HepG2 (cell line): ENCODE results near the gene SLC9A9. TPM values are rescaled to one million over a fixed set of nuclear protein-coding genes. Genes with fewer than 3 reads are reported as not detected.

Source experiments
- ATAC-seq: fragments of 200-7000 bp; cut with Tn5 transposase; 3 replicates; pipeline ENCODE4 v1.9.1; 2020; ENCODE audit warnings: mild to moderate bottlenecking, moderate library complexity
- BruUV-seq: library from RNA; stranded (reverse); fragments of 400-500 nt; replicated peaks from 2 replicates; lab custom pipeline; 2021; lab: Mats Ljungman, UMichigan
- CTCF ChIA-PET: fragments of 300-600 bp; formaldehyde crosslinking; extraction: SDS; loops from one replicate; lab custom pipeline; 2021; ENCODE audit warnings: low total read pairs, inconsistent platforms, low intra/inter-chr PET ratio; lab: Yijun Ruan, JAX
- POLR2A ChIA-PET: fragments of 350-600 bp; sonication (Branson Sonifier 250); formaldehyde crosslinking; loops from one replicate; lab custom pipeline; 2020; ENCODE audit warnings: antibody characterized with exemption, inconsistent platforms; lab: Yijun Ruan, JAX
- DNase-seq: peaks from one replicate; pipeline ENCODE4 v3.0.0-alpha.2; 2015; ENCODE audit warnings: low spot score
- FAIRE-seq: peaks from 3 replicates; lab custom pipeline; 2011; peaks lifted over from hg19 to GRCh38; lab: Jason Lieb, UNC
- H2AFZ ChIP-seq: one replicate; pipeline ENCODE4 v1.6.1; 2011; ENCODE audit warnings: low read length, inconsistent platforms
- H3K27ac ChIP-seq: fragments of 300-600 bp; 3 replicates; pipeline ENCODE4 v1.8.0; 2011; ENCODE audit warnings: mixed run types, mild to moderate bottlenecking, mixed read lengths, low read length, inconsistent platforms; ENCODE audit not compliant: insufficient read depth; ENCODE audit errors: extremely low read length
- H3K27me3 ChIP-seq, 2 experiments: fragments of 200-600 bp in 1 of 2; 2 replicates in 1 of 2; 3 replicates in 1 of 2; pipeline versions ENCODE4 v1.6.0 to v1.8.0; 2011; ENCODE audit warnings: low read length in 2 of 2, mild to moderate bottlenecking in 2 of 2, moderate library complexity in 2 of 2, inconsistent platforms in 1 of 2; ENCODE audit not compliant: insufficient read depth in 2 of 2, control insufficient read depth in 1 of 2
- H3K36me3 ChIP-seq, 2 experiments: fragments of 200-600 bp in 1 of 2; replicated peaks in 1 of 2; 2 replicates in 1 of 2; 3 replicates in 1 of 2; pipeline versions ENCODE4 v1.5.1 to v1.8.0; 2011; ENCODE audit warnings: low read length in 2 of 2, inconsistent platforms in 1 of 2; ENCODE audit not compliant: insufficient read depth in 2 of 2, control insufficient read depth in 1 of 2
- H3K4me1 ChIP-seq: 2 replicates; pipeline ENCODE4 v1.5.1; 2012; ENCODE audit warnings: low read length, inconsistent platforms; ENCODE audit not compliant: insufficient read depth
- H3K4me2 ChIP-seq: 2 replicates; pipeline ENCODE4 v1.6.0; 2011; ENCODE audit warnings: low read depth, low read length, inconsistent platforms
- H3K4me3 ChIP-seq, 3 experiments: fragments of 200-600 bp in 1 of 3; sonication (generic), shearing (Covaris generic) in 1 of 3; replicated peaks in 1 of 3; 2 replicates each; pipeline ENCODE4 v1.5.1; 2011 to 2016; ENCODE audit warnings: low read length in 3 of 3, inconsistent platforms in 2 of 3, low read depth in 2 of 3, mild to moderate bottlenecking in 2 of 3, control low read depth in 1 of 3, mixed read lengths in 1 of 3; ENCODE audit not compliant: insufficient read depth in 1 of 3
- H3K79me2 ChIP-seq: one replicate; pipeline ENCODE4 v1.6.1; 2011; ENCODE audit warnings: low read length, inconsistent platforms; ENCODE audit not compliant: insufficient read depth
- H3K9ac ChIP-seq: 2 replicates; pipeline ENCODE4 v1.6.0; 2011; ENCODE audit warnings: mild to moderate bottlenecking, low read depth, low read length, inconsistent platforms; ENCODE audit not compliant: insufficient read depth
- H3K9me3 ChIP-seq: 2 replicates; pipeline ENCODE4 v1.5.1; 2012; ENCODE audit warnings: mild to moderate bottlenecking, low read length
- H4K20me1 ChIP-seq: 2 replicates; pipeline ENCODE4 v1.6.0; 2011; ENCODE audit warnings: inconsistent platforms, mild to moderate bottlenecking, low read length, moderate library complexity; ENCODE audit not compliant: insufficient read depth
- ONECUT2 ChIP-seq: sonication (generic); formaldehyde crosslinking; IDR thresholded peaks from 2 replicates; pipeline ENCODE4 v1.4.0; 2020; ENCODE audit warnings: missing genetic modification reagents
- PAWR ChIP-seq: sonication (generic); formaldehyde crosslinking; IDR thresholded peaks from 2 replicates; pipeline ENCODE4 v1.4.0; 2020; ENCODE audit warnings: missing genetic modification reagents, mild to moderate bottlenecking, borderline replicate concordance
- PPARG ChIP-seq: conservative IDR thresholded peaks from 2 replicates; pipeline ENCODE4 v1.6.1; 2016; ENCODE audit warnings: missing biosample characterization, missing genetic modification reagents
- RFX3 ChIP-seq: IDR thresholded peaks from 2 replicates; pipeline ENCODE4 v1.6.1; 2016; ENCODE audit warnings: missing biosample characterization, missing genetic modification reagents
- TP53 ChIP-seq: sonication (generic); formaldehyde crosslinking; conservative IDR thresholded peaks from 2 replicates; pipeline ENCODE4 v1.4.0; 2020; ENCODE audit warnings: missing genetic modification reagents
- ZFP36L2 ChIP-seq: sonication (generic); formaldehyde crosslinking; IDR thresholded peaks from 2 replicates; pipeline ENCODE4 v1.4.0; 2020; ENCODE audit warnings: missing genetic modification reagents
- ZFX ChIP-seq: sonication (generic); formaldehyde crosslinking; IDR thresholded peaks from 2 replicates; pipeline ENCODE4 v1.4.0; 2020; ENCODE audit warnings: mild to moderate bottlenecking, low read depth, missing genetic modification reagents, moderate library complexity
- WGBS: methylation state at CpG from one replicate; pipeline ENCODE4 v1.1.6; 2017; ENCODE audit warnings: low lambda C conversion rate; 5-methylcytosine and 5-hydroxymethylcytosine counted together
- in situ Hi-C: cut with HindIII; loops from 2 replicates; pipeline ENCODE4 v1.10.0; 2017; ENCODE audit warnings: low pct_unique_long_range_greater_than_20kb; ENCODE audit not compliant: extremely low pct_ligation_motif_present
- intact Hi-C: fragments of 100-400 bp; cut with micrococcal nuclease; formaldehyde crosslinking; loops from one replicate; pipeline ENCODE4 v1.10.0; 2022; ENCODE audit not compliant: unreplicated experiment
- polyA plus RNA-seq, 8 experiments: library from polyadenylated mRNA; depleted of rRNA in 3 of 8; stranded (reverse) in 7 of 8; unstranded in 1 of 8; fragments of >200 nt; fragmentation: Illumina TruSeq in 4 of 8; extraction: Trizol in 4 of 8; gene quantifications; 2 replicates each; pipeline versions ENCODE4 v1.2.1 to v1.2.3, GENCODE V29; 2011 to 2016; ENCODE audit warnings: low read depth in 4 of 8, missing spikeins in 1 of 8, mixed read lengths in 1 of 8; ENCODE audit not compliant: insufficient read depth in 1 of 8
- total RNA-seq, 5 experiments: library from RNA; depleted of rRNA; stranded (reverse); fragments of >200 nt; fragmentation: Illumina TruSeq; extraction: Trizol; gene quantifications; 2 replicates each; pipeline ENCODE4 v1.2.3, GENCODE V29; 2016; ENCODE audit warnings: low read depth in 1 of 5
- TF ChIP-seq, protein P1 (sequence below): sonication (generic); formaldehyde crosslinking; conservative IDR thresholded peaks from 2 replicates; pipeline ENCODE4 v1.5.0; 2020; ENCODE audit warnings: missing genetic modification reagents
- TF ChIP-seq, protein P2 (sequence below): sonication (generic); formaldehyde crosslinking; conservative IDR thresholded peaks from 2 replicates; pipeline ENCODE4 v1.8.1; 2023; ENCODE audit warnings: missing genetic modification reagents
- TF ChIP-seq, protein P3 (sequence below): sonication (generic); formaldehyde crosslinking; IDR thresholded peaks from 2 replicates; pipeline ENCODE4 v1.8.0; 2022; ENCODE audit warnings: missing genetic modification reagents, mild to moderate bottlenecking, borderline replicate concordance
- TF ChIP-seq, protein P4 (sequence below): sonication (generic); formaldehyde crosslinking; IDR thresholded peaks from 2 replicates; pipeline ENCODE4 v1.8.1; 2022; ENCODE audit warnings: mild to moderate bottlenecking, missing genetic modification reagents

SLC9A9 gene
- total and polyA plus RNA-seq, 2 of the 13 experiments (the other 11 are each of a cell fraction or from before 2014, with no cell fraction given) = not detected

DNA sequence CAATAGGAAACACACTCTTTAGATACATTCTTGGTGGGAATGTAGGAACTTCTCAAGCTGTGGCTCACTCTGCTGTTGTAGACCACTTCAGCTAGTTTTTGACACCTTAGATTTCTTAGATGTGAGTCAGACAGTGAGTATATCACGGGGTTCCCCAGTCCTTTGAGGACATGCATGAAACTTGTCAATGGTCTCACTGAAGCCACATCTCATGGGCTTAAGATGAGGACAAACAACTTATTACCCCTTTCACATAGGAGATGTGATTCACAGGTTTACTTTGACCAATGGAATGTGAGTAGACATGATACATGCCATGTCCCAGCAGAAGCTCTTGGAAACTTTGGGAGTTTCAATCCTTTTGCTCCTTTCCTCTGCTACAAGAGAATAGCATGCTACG, 403.1 kb downstream of the SLC9A9 start (continued):
- TF ChIP-seq, protein P1, sequence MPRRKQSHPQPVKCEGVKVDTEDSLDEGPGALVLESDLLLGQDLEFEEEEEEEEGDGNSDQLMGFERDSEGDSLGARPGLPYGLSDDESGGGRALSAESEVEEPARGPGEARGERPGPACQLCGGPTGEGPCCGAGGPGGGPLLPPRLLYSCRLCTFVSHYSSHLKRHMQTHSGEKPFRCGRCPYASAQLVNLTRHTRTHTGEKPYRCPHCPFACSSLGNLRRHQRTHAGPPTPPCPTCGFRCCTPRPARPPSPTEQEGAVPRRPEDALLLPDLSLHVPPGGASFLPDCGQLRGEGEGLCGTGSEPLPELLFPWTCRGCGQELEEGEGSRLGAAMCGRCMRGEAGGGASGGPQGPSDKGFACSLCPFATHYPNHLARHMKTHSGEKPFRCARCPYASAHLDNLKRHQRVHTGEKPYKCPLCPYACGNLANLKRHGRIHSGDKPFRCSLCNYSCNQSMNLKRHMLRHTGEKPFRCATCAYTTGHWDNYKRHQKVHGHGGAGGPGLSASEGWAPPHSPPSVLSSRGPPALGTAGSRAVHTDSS = no peak
- TF ChIP-seq TP53 (CRISPR knock-in tag) = no peak
- no peak for TF ChIP-seq PAWR
- TF ChIP-seq ZFP36L2 = no peak
- TF ChIP-seq, protein P2, sequence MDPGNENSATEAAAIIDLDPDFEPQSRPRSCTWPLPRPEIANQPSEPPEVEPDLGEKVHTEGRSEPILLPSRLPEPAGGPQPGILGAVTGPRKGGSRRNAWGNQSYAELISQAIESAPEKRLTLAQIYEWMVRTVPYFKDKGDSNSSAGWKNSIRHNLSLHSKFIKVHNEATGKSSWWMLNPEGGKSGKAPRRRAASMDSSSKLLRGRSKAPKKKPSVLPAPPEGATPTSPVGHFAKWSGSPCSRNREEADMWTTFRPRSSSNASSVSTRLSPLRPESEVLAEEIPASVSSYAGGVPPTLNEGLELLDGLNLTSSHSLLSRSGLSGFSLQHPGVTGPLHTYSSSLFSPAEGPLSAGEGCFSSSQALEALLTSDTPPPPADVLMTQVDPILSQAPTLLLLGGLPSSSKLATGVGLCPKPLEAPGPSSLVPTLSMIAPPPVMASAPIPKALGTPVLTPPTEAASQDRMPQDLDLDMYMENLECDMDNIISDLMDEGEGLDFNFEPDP (CRISPR knock-in tag) = no peak
- TF ChIP-seq PPARG = no peak
- TF ChIP-seq ZFX = no peak
- no peak for TF ChIP-seq RFX3 (CRISPR knock-in tag)

DNA sequence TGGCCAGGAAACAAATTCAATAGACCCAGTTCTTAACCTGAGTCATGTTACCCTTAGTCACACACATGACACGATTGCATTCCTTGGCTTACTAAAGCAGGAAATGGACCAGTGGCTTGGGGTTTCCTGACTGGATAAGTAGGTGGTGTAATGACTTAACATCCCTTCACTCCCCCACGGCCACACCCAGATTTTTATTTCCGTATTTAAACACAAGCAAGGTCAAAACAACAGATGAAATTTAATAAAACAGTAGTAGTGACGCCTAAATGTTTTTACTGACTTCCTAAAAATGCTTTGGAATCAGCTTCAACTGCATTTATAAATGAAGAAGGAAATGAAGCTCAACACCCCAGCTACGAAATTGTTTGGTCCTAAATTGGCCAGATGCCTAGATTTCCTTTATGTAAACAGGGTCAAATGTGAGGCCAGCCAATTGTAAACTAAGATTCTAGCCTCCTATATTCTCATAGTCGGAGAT, 404.4 kb downstream of the SLC9A9 start:
- DNase-seq (no peak), ATAC-seq (no peak), FAIRE-seq (no peak)
- Histone ChIP-seq H3K4me2 (no peak overlapping the region), H3K9me3 (no peaks in the 10 kb centered on the region), H2AFZ (no peak overlapping the region), H3K27ac (no peak overlapping the region), H3K79me2 (no peaks in the 10 kb centered on the region), H3K4me3 (no peak overlapping the region), H3K4me1 (no peaks in the 10 kb centered on the region), H3K9ac (no peak overlapping the region), H3K27me3 (no peaks in the 10 kb centered on the region), H4K20me1 (no peaks in the 10 kb centered on the region)
- 1% methylated on average over 6 of the region's 6 CpGs for WGBS
- POLR2A ChIA-PET = no interaction called here
- intact Hi-C loops = no loop called here
- in situ Hi-C loops = no loop called here
- CTCF ChIA-PET = no interaction called here
- no TSS peak for BruUV-seq
- TF ChIP-seq, protein P3, sequence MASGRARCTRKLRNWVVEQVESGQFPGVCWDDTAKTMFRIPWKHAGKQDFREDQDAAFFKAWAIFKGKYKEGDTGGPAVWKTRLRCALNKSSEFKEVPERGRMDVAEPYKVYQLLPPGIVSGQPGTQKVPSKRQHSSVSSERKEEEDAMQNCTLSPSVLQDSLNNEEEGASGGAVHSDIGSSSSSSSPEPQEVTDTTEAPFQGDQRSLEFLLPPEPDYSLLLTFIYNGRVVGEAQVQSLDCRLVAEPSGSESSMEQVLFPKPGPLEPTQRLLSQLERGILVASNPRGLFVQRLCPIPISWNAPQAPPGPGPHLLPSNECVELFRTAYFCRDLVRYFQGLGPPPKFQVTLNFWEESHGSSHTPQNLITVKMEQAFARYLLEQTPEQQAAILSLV = no peak
- no peak for TF ChIP-seq ONECUT2 (CRISPR knock-in tag)
- TF ChIP-seq, protein P4, sequence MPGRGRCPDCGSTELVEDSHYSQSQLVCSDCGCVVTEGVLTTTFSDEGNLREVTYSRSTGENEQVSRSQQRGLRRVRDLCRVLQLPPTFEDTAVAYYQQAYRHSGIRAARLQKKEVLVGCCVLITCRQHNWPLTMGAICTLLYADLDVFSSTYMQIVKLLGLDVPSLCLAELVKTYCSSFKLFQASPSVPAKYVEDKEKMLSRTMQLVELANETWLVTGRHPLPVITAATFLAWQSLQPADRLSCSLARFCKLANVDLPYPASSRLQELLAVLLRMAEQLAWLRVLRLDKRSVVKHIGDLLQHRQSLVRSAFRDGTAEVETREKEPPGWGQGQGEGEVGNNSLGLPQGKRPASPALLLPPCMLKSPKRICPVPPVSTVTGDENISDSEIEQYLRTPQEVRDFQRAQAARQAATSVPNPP = no peak
- TF ChIP-seq, all 625 proteins: peak for 0
- no peaks in the 10 kb centered on the region for H3K36me3 ChIP-seq
